ENCODE measurements around the gene FITM2.

- TF ChIP-seq ZSCAN30 (tag by site-specific recombination; IDR thresholded peaks at IDR 0.05) (no peak), ZNF560 (tag by site-specific recombination; IDR thresholded peaks at IDR 0.05; ENCODE audit: borderline replicate concordance) (no peak), HOXA7 (CRISPR knock-in tag; IDR thresholded peaks at IDR 0.05; ENCODE audit: borderline replicate concordance) (no peak), ZBTB20 (tag by site-specific recombination; IDR thresholded peaks at IDR 0.05) (no peak), ZNF157 (tag by site-specific recombination; IDR thresholded peaks at IDR 0.05) (no peak), ZNF776 (tag by site-specific recombination; IDR thresholded peaks at IDR 0.05; ENCODE audit: borderline replicate concordance) (no peak), MYNN (tag by site-specific recombination; IDR thresholded peaks at IDR 0.05; ENCODE audit: borderline replicate concordance) (no peak)
- TF ChIP-seq, protein P1, sequence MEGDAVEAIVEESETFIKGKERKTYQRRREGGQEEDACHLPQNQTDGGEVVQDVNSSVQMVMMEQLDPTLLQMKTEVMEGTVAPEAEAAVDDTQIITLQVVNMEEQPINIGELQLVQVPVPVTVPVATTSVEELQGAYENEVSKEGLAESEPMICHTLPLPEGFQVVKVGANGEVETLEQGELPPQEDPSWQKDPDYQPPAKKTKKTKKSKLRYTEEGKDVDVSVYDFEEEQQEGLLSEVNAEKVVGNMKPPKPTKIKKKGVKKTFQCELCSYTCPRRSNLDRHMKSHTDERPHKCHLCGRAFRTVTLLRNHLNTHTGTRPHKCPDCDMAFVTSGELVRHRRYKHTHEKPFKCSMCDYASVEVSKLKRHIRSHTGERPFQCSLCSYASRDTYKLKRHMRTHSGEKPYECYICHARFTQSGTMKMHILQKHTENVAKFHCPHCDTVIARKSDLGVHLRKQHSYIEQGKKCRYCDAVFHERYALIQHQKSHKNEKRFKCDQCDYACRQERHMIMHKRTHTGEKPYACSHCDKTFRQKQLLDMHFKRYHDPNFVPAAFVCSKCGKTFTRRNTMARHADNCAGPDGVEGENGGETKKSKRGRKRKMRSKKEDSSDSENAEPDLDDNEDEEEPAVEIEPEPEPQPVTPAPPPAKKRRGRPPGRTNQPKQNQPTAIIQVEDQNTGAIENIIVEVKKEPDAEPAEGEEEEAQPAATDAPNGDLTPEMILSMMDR (tag by site-specific recombination; IDR thresholded peaks at IDR 0.05), result no peak
Observed at GRCh38 chr20:44349349-44349748, 38.3 kb upstream of the FITM2 start.
